GM23338 (cell line): ENCODE measurements around the gene GPA33.
"Not testable (repeated sequence)": the region's sequence is repeated elsewhere in the genome, so short reads cannot be mapped to it uniquely, and the experiment has no call there.

ENCODE experiments used
- CTCF ChIP-seq, 2 experiments: fragments of 200-600 bp in 1 of 2; sonication (generic) in 1 of 2; conservative IDR thresholded peaks; 2 replicates each; pipeline versions ENCODE4 v1.5.1 to v1.6.1; 2016 to 2017; ENCODE audit warnings: antibody characterized with exemption in 2 of 2, low read depth in 2 of 2, mild to moderate bottlenecking in 2 of 2, moderate library complexity in 1 of 2
- EZH2 ChIP-seq: fragments of 200-600 bp; sonication (generic); IDR thresholded peaks from one replicate; pipeline ENCODE4 v1.8.0; 2017; ENCODE audit warnings: antibody characterized with exemption, mild to moderate bottlenecking, low read depth; ENCODE audit not compliant: unreplicated experiment
- EZH2phosphoT487 ChIP-seq: fragments of 200-600 bp; sonication (generic); IDR thresholded peaks from one replicate; pipeline ENCODE4 v1.8.1; 2018; ENCODE audit warnings: antibody characterized with exemption; ENCODE audit not compliant: unreplicated experiment
- POLR2AphosphoS5 ChIP-seq: IDR thresholded peaks from 2 replicates; pipeline ENCODE4 v1.6.1; 2016; ENCODE audit warnings: antibody characterized with exemption, low read depth
- REST ChIP-seq: IDR thresholded peaks from one replicate; pipeline ENCODE4 v1.6.1; 2018; ENCODE audit warnings: antibody characterized with exemption; ENCODE audit not compliant: unreplicated experiment
- TF ChIP-seq, protein P1 (sequence below): IDR thresholded peaks from 2 replicates; pipeline ENCODE4 v1.6.1; 2016; ENCODE audit warnings: antibody characterized with exemption

DNA sequence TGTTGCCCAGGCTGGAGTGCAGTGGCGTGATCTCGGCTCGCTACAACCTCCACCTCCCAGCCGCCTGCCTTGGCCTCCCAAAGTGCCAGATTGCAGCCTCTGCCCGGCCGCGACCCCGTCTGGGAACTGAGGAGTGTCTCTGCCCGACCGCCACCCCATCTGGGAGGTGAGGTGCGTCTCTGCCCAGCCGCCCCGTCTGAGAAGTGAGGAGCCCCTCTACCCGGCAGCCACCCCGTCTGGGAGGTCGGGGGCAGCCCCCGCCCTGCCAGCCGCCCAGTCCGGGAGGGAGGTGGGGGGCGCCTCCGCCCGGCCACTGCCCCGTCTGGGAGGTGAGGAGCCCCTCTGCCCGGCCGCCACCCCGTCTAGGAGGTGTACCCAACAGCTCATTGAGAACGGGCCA lies 60.6 kb downstream of the GPA33 start:
- TF ChIP-seq CTCF (conservative IDR thresholded peaks at IDR 0.05; ENCODE audit: low read depth in 2 of 2); EZH2; REST; POLR2AphosphoS5; EZH2phosphoT487: not testable (repeated sequence)
- TF ChIP-seq, protein P1, sequence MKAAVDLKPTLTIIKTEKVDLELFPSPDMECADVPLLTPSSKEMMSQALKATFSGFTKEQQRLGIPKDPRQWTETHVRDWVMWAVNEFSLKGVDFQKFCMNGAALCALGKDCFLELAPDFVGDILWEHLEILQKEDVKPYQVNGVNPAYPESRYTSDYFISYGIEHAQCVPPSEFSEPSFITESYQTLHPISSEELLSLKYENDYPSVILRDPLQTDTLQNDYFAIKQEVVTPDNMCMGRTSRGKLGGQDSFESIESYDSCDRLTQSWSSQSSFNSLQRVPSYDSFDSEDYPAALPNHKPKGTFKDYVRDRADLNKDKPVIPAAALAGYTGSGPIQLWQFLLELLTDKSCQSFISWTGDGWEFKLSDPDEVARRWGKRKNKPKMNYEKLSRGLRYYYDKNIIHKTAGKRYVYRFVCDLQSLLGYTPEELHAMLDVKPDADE = not testable (repeated sequence)
